ENCODE measurements around the gene HIVEP3.

Gene HIVEP3

DNA sequence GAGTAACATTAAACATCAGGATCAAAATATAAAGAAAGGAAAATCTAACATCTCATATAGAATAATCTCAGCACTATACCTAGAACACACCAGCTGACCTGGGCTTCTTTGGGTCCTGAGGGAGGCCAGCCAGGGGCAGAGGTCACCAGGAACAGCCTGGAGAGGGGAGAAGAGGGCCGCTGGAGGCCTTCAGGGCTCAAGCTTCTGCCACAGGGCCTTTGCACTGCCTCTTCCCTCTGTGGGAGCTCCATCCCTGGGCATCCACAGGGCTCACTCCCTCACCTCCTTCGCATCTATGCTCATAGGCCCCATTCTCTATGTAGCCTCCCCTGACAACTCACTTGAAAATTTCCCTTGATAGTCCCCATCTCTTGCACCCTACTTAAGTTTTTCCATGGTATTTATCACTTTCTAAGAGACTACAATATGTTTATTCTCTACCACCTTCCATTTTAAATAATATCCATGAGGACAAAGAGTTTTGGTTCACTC is 73.9 kb downstream of the HIVEP3 start:
- no peak for DNase-seq

DNA sequence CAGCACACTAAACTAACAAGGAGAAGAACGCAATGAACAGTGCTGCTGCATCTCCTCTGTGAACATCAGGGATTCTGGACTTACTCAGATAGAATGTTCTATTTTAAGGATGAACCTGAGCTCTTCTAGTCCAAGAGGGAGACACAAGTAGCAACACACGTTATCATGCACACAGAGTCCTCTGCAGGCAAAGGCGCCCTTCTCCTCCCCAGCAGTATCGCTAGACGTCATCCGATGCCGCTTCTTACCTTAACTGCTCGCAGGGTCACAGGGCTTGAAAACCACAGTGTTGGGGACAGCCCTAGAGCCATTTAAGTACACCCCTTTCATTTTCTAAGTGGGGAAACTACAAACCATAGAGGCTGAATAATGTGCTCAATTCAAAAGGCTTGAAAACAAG is 74.5 kb downstream of the HIVEP3 start:
- no peak for DNase-seq

- no peak for DNase-seq
These were observed 75.5 kb downstream of the HIVEP3 start for GRCh38 chr1:41842993-41843755.

GRCh38 chr1:41842326-41842725 is 76.4 kb downstream of the HIVEP3 start:
- no peak for DNase-seq

GRCh38 chr1:41840592-41841246 is 78.0 kb downstream of the HIVEP3 start:
- DNase-seq: no peak

DNA sequence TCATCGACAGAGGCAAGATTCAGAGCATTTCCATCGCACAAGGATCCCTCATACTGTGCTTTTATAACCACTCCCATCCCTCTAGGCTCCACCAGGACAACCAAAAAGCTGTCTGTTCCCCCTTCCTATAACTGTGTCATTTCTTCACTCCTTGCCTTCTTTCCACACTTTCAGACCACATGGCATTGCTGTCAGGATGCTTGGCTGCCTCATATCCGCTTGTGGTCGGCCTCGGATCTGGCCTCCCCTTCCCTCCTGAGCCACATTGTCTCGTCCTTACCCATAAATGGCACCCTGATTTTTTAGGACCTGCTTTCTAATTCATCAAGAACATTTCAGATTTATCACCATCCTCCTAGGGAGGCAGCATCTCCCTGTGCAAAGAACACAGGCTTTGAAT is 80.5 kb downstream of the HIVEP3 start:
- no peak for DNase-seq

DNA sequence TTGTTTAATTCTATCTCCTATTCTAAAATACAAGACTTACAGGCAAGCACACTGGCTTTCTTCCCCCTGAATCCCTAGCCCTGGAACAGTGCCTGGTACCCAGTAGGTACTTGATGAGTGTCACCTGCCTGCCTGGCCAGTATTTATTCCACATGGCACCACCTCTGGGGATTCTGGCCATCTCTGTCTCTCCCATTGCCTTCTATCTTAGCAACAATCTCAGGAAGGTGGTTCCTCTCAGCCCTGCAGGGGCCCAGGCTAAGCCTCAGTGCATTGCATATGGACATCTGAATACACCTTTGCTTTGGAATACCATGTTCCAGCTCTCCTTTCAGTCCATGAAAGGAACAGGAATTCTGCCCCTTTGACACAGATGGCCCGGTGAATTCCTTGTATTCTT is 81.0 kb downstream of the HIVEP3 start:
- DNase-seq: no peak

DNA sequence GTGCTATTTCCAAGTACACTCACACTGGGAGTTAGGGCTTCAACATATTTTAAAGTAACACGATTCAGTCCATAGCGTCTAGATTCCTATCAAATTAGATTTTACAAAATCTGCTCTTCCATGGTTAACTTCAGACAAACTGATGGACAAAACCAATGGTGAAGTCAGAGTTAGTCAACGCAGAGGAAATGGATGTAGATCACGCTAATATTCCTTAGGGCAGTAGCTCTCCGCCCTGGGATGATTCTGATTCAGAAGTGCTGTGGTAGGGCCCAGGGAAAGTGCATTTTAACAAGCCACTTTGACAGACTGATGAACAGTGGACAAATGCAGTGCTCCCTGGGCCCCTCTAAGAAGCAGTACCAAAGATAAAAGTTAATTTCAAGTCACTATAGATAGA is 83.2 kb downstream of the HIVEP3 start:
- DNase-seq: no peak

- DNase-seq: no peak
These were observed 85.2 kb downstream of the HIVEP3 start for GRCh38 chr1:41833519-41834000.

GRCh38 chr1:41830726-41831125 is 88.0 kb downstream of the HIVEP3 start:
- no peak for DNase-seq

GRCh38 chr1:41827991-41828570 is 90.6 kb downstream of the HIVEP3 start:
- DNase-seq: no peak

GRCh38 chr1:41823471-41823870 is 95.3 kb downstream of the HIVEP3 start:
- no peak for DNase-seq

DNA sequence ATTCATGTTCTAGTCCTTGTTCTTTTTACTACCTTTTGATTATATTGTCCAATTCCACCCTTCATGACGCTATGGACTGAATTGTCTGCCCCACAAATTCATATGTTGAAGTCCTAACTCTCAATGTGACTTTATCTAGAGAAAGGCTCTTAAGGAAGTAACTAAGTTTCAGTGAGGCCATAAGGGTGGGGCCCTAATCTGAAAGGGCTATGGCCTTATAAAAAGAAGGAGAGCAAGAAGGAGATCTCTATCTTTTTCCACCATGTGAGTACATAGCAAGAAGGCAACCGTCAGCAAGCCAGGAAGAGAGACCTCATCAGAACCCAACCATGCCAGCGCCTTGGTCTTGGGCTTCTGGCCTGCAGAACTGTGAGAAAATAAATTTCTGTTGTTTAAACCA is 95.9 kb downstream of the HIVEP3 start:
- no peak for DNase-seq

DNA sequence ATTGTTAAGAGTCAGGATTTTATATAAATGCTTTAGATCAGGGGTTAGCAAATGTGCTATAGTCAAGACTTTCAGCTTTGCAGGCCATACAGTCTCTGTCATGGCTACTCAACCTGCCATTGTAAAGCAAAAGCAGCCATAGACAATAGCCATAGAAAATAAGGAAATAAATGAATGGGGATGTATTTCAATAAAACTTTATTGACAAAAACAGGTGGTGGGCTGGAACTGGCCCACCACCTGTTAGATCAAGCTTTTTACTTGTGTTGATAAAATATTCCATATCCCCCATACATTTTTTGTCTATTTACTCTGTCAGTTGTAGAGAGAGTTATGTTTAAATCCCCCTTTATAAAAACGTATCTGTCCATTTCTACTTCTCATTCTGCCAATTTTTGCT is 98.9 kb downstream of the HIVEP3 start:
- no peak for DNase-seq

- DNase-seq: no peak
These were observed 99.7 kb downstream of the HIVEP3 start for GRCh38 chr1:41819069-41819468.

DNA sequence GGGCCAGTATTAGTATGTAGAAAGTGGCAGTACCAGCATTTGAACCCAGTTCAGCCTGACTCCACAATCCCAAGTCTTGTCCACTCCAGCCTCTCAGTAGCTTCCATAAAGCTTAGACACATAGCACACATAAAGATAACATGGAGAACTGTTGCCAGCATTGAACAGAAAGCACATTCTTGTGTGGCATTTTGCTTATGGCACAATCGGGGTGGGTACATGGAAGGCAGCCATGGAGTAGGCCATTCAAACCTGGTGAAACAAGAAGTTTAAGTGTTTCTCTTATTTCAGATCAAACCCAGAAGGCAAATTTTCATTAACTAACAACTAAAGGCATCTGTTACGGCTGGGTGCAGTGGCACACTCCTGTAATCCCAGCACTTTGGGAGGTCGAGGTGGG is 102.7 kb downstream of the HIVEP3 start:
- DNase-seq: no peak

DNA sequence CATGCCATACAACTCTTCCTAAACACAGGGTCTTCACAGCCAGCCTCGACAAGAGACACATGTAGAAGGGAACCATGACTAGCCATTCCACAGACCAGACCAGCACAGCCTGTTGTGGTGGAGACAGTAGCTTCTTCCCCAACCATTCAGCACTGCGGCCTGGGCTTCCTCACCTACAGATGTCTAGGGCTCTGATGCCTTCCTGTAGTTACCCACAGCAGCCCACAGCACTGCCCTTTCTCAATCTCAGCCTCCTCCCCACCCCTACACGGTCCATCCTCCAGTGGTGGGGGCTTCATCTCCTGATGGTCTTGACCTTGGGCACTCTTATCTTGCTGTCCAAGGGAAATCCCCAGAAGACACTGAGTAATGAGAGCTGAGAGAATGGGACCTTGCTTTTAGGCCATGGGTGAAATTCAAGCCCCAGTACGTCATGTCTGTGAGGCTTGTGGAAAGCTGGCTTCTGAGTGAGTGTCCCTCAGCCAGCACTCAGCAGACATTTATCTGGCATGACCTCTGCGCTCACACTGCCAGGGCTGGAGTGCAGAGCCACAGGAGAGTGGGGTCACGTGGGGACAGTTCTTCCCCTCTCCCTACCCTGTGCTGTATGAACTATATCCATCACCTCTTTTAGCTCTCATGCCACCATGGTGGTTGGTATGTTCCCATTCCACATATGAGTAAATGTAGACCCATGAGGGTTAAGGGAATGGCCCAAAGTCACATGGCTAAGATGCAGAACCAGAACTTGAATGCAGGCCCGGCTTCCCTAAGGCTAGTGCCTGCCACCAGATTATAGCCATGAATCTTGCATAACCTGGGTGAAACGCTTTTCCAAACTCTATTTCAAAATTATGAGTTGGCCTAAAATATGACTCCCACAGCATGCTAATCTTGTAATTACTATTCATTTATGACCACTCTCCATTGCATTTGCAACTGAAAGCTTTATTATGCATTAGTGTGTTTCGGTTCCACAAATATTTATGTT is 104.7 kb downstream of the HIVEP3 start:
- DNase-seq: no peak

- DNase-seq: no peak
These were observed 105.5 kb downstream of the HIVEP3 start for GRCh38 chr1:41813226-41813625.

- no peak for DNase-seq
These were observed 106.3 kb downstream of the HIVEP3 start for GRCh38 chr1:41812453-41812852.

- peak; percentile 67 for DNase-seq
These were observed 106.7 kb downstream of the HIVEP3 start for GRCh38 chr1:41812051-41812450.

DNA sequence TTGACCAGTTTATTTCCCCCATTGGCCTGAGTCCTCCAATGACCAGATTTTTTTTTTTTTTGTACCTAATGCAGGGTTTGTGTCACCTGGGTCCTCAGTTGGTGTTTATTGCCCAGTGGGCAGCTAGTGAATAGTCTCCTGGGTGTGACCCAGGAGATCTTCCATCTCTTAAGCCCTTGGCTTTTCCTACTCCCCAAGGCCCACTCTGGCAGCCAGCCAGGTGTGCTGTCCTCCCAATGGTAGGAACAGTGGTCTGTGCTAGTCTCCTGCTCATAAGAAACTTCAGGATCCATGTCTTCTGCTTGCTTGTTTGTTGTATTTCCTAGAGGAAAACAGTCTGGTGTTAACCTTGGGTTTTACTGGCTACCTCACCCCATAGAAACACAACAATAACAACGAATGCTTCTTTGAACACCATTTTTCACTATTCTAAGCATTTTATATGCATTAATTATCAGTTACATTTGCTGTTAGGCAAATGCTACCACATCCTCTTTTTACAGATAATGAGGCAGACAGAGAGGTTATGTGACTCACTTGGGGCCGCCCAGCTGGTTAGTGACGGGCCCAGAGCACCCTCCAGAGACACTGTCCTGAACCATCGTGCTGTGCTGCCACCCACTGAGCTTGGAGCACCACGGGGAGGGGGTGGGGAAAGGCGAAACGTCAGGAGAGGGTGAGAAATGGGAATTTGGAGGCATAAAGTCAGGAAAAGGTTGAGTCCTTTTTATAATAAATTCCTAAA is 107.5 kb downstream of the HIVEP3 start:
- no peak for DNase-seq

GRCh38 chr1:41810446-41810845 is 108.3 kb downstream of the HIVEP3 start:
- no peak for DNase-seq

Data from NCI-H1436 (cell line).